ENCODE results near the gene PCSK6. TPM values are rescaled to one million over a fixed set of nuclear protein-coding genes. Genes with fewer than 3 reads are reported as not detected.
A peak's percentile ranks its signal among the peaks of the same experiment; 100 is the strongest.
"Not testable (repeated sequence)": the region's sequence is repeated elsewhere in the genome, so short reads cannot be mapped to it uniquely, and the experiment has no call there.

PCSK6 gene
- polyA plus RNA-seq, 2 donors, result 5.4 to 6.5 TPM

DNA sequence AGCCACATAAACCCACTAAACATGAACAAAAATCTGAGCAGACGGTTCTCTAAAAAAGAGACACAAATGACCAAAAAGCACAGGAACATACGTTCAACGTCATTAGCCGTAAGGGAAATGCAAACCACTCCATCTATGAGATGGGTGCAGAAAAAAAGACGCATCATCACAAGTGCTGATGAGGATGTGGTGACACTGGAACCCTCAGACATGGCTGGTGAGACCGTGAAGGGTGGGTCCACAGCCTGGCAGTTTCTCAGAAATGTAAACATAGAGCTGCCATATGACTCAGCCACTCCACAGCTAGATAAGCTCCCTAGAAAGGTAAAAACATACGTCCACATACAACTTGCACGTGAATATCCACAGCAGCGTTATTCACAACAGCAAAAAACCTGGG lies 23.3 kb downstream of the PCSK6 start:
- Histone ChIP-seq H3K9me3 (ENCODE audit: control insufficient read depth in 2 of 2, insufficient read depth in 1 of 2, low read depth in 1 of 2, low read length in 1 of 2) (peaks cover 0 to 5% of the 10 kb centered on the region in 2 donors), H3K27ac (ENCODE audit: low read depth in 2 of 2, low read length in 1 of 2) (no peak overlapping the region), H3K4me1 (ENCODE audit: control insufficient read depth in 2 of 2, insufficient read depth in 2 of 2, low read length in 1 of 2) (no peaks in the 10 kb centered on the region), H3K36me3 (ENCODE audit: control insufficient read depth in 2 of 2, insufficient read depth in 2 of 2, low read length in 1 of 2) (no peaks in the 10 kb centered on the region), H3K27me3 (ENCODE audit: control insufficient read depth in 1 of 2, insufficient read depth in 2 of 2, low read length in 2 of 2) (no peaks in the 10 kb centered on the region), H3K4me3 (ENCODE audit: low read depth in 1 of 2, low read length in 2 of 2) (no peak overlapping the region)
- whole genome bisulfite sequencing, 2 donors, result 92 to 94% methylated on average over 9 of the region's 9 CpGs

DNA sequence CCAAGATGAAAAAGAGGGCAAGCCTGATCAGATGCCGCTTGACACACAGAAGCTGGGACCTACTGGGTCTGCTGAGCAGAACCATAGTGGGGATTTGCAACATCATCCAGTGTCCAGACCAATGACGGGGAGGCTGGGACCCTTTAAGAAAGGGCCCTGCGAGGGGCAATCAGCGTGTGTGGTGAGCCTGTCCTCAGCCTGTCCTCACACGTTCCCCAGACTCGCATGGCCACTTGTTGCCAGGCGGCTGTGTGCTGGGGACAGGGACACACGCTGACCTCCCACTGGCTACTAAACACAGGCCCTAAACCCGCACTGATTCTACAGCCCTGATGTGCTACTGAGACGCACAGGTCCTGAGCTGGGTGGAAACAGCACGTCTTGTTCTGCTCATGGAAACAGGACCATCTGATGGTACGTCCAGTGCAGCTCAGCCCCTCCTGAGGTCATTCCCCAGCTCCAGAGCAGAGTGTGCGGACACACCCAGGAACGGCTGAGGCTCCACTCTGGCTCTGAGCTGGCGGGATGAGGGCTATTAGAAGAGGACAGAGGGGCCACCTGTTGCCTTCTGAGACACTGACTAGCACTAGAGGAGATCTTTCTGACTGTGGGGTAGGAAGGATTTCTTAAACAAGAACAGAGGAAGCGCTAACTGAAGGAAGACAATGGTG lies 24.4 kb downstream of the PCSK6 start:
- H3K9me3 ChIP-seq (ENCODE audit: control insufficient read depth in 2 of 2, insufficient read depth in 1 of 2, low read depth in 1 of 2, low read length in 1 of 2), result peaks cover 0 to 5% of the 10 kb centered on the region in 2 donors
- WGBS, 2 donors, result 87% methylated on average over 16 of the region's 16 CpGs
- no peak overlapping the region for H3K27ac ChIP-seq (ENCODE audit: low read depth in 2 of 2, low read length in 1 of 2)
- no peaks in the 10 kb centered on the region for H3K4me1 ChIP-seq (ENCODE audit: control insufficient read depth in 2 of 2, insufficient read depth in 2 of 2, low read length in 1 of 2)
- H3K27me3 ChIP-seq (ENCODE audit: control insufficient read depth in 1 of 2, insufficient read depth in 2 of 2, low read length in 2 of 2), result no peaks in the 10 kb centered on the region
- H3K36me3 ChIP-seq (ENCODE audit: control insufficient read depth in 2 of 2, insufficient read depth in 2 of 2, low read length in 1 of 2), result no peaks in the 10 kb centered on the region
- no peak overlapping the region for H3K4me3 ChIP-seq (ENCODE audit: low read depth in 1 of 2, low read length in 2 of 2)

DNA sequence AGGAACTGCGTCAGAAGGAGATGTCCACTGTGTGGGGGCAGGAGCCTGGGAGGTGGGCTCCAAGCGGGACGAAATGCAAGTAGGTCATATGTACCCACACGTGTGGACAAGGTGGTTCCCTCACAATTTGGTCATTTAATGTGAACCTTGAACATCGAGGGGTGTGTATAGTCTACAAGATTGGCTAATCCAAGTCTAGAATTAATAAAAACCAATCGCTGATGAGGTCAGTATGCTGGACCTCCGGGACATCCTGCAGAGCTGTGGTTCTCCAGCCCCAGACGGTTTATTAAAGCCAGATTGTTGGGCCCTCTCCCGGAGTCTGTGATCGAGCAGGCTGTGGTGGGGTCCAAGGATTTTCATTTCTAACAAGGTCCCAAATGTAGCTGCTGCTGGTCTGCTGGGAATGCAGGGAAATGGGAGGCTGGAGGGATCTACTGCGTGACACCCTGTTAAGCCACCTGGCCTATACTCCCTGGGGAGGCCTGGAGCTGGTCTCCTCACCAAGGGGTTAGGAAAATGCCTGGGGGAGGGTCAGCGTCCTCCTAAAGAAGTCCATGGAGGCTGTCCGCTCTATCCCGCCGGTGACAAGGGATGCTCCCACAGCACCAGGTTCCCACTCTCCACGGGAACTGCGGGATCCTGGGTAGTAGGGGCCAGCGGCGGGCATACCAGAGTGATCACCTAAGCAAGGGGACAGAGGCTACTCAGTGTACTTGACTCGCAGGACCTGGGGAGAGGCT lies 25.1 kb downstream of the PCSK6 start:
- H3K9me3 ChIP-seq (ENCODE audit: control insufficient read depth in 2 of 2, insufficient read depth in 1 of 2, low read depth in 1 of 2, low read length in 1 of 2), result peaks cover 0 to 5% of the 10 kb centered on the region in 2 donors
- H3K27ac ChIP-seq (ENCODE audit: low read depth in 2 of 2, low read length in 1 of 2), result no peak overlapping the region
- H3K4me1 ChIP-seq (ENCODE audit: control insufficient read depth in 2 of 2, insufficient read depth in 2 of 2, low read length in 1 of 2), result no peaks in the 10 kb centered on the region
- H3K27me3 ChIP-seq (ENCODE audit: control insufficient read depth in 1 of 2, insufficient read depth in 2 of 2, low read length in 2 of 2), result no peaks in the 10 kb centered on the region
- H3K36me3 ChIP-seq (ENCODE audit: control insufficient read depth in 2 of 2, insufficient read depth in 2 of 2, low read length in 1 of 2), result no peaks in the 10 kb centered on the region
- H3K4me3 ChIP-seq (ENCODE audit: low read depth in 1 of 2, low read length in 2 of 2), result no peak overlapping the region
- 87 to 88% methylated on average over 20 of the region's 20 CpGs for WGBS, 2 donors

DNA sequence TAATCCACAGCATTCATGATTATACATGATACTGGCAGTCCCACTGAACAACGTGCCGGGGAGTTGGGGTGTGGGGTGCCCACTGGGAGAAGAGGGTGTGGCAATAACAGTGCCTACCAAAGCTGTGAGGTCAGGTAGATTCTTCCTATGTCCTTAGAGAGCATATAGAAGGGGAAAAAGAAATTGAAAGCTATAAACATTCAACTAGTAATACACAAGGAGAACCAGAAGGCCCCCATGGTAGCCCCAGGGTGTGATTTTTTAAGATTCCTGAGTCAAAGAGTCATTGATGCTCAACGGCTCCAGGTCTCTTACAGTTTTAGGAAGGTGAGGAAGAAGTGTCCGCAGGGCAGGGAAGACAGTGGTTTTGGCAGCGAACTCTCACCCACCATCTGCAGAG lies 25.8 kb downstream of the PCSK6 start:
- WGBS, 2 donors, result 72 to 77% methylated on average over 5 of the region's 5 CpGs

DNA sequence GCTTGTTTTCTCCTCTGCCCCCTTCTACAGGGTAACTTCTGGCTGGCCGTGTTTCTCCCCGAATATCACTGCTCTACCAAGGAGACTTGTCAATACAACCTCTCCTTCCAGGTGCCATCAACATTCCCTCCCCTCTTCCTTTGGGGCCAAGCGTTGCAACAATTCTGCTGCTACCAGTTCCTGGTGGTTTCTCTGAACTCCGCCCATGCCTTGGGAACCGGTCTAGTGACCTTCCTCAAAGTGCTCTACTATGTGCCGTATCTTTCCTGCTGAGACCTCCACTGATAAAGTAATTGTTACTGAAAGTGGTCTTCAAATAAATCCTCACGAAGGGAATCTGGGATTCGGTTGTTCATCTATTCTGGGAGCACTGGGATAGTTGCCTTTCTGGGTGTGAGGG lies 26.2 kb downstream of the PCSK6 start:
- Histone ChIP-seq H3K27me3 (ENCODE audit: control insufficient read depth in 1 of 2, insufficient read depth in 2 of 2, low read length in 2 of 2) (no peaks in the 10 kb centered on the region), H3K4me1 (ENCODE audit: control insufficient read depth in 2 of 2, insufficient read depth in 2 of 2, low read length in 1 of 2) (no peaks in the 10 kb centered on the region), H3K27ac (ENCODE audit: low read depth in 2 of 2, low read length in 1 of 2) (no peak overlapping the region), H3K36me3 (ENCODE audit: control insufficient read depth in 2 of 2, insufficient read depth in 2 of 2, low read length in 1 of 2) (no peaks in the 10 kb centered on the region), H3K4me3 (ENCODE audit: low read depth in 1 of 2, low read length in 2 of 2) (no peak overlapping the region), H3K9me3 (ENCODE audit: control insufficient read depth in 2 of 2, insufficient read depth in 1 of 2, low read depth in 1 of 2, low read length in 1 of 2) (peaks cover 0 to 5% of the 10 kb centered on the region in 2 donors)
- 50 to 61% methylated on average over 8 of the region's 8 CpGs for WGBS, 2 donors

More for the DNA sequence above, 25.8 kb downstream of the PCSK6 start:
- not testable (repeated sequence) for H3K4me1 ChIP-seq (ENCODE audit: control insufficient read depth in 2 of 2, insufficient read depth in 2 of 2, low read length in 1 of 2); H3K27me3 ChIP-seq (ENCODE audit: control insufficient read depth in 1 of 2, insufficient read depth in 2 of 2, low read length in 2 of 2); H3K9me3 ChIP-seq (ENCODE audit: control insufficient read depth in 2 of 2, insufficient read depth in 1 of 2, low read depth in 1 of 2, low read length in 1 of 2); H3K27ac ChIP-seq (ENCODE audit: low read depth in 2 of 2, low read length in 1 of 2); H3K4me3 ChIP-seq (ENCODE audit: low read depth in 1 of 2, low read length in 2 of 2); H3K36me3 ChIP-seq (ENCODE audit: control insufficient read depth in 2 of 2, insufficient read depth in 2 of 2, low read length in 1 of 2)

DNA sequence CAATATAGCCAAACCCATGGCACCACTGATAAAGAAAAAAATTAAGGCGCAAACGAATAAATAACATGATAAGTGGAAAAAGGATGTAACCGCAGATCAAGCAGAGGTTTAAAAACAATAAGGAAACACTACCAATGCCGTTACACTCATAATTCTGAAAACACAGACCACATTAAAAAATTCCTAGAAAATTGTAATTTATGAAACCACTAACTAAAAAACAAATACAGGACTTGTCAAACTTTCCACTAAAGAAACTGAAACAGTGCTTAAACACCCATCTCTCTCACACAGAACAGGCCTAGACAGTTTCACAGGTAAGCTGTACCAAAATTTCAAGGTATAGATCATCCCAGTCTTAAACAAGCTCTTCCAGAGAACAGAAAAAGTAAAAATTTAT lies 28.4 kb downstream of the PCSK6 start:
- H3K36me3 ChIP-seq (ENCODE audit: control insufficient read depth in 2 of 2, insufficient read depth in 2 of 2, low read length in 1 of 2), result no peaks in the 10 kb centered on the region
- WGBS, 2 donors, result 82 to 83% methylated on average over 4 of the region's 4 CpGs
- no peaks in the 10 kb centered on the region for H3K27me3 ChIP-seq (ENCODE audit: control insufficient read depth in 1 of 2, insufficient read depth in 2 of 2, low read length in 2 of 2)
- no peaks in the 10 kb centered on the region for H3K4me1 ChIP-seq (ENCODE audit: control insufficient read depth in 2 of 2, insufficient read depth in 2 of 2, low read length in 1 of 2)
- peaks cover 0 to 3% of the 10 kb centered on the region in 2 donors for H3K9me3 ChIP-seq (ENCODE audit: control insufficient read depth in 2 of 2, insufficient read depth in 1 of 2, low read depth in 1 of 2, low read length in 1 of 2)
- no peak overlapping the region for H3K27ac ChIP-seq (ENCODE audit: low read depth in 2 of 2, low read length in 1 of 2)
- H3K4me3 ChIP-seq (ENCODE audit: low read depth in 1 of 2, low read length in 2 of 2), result no peak overlapping the region

DNA sequence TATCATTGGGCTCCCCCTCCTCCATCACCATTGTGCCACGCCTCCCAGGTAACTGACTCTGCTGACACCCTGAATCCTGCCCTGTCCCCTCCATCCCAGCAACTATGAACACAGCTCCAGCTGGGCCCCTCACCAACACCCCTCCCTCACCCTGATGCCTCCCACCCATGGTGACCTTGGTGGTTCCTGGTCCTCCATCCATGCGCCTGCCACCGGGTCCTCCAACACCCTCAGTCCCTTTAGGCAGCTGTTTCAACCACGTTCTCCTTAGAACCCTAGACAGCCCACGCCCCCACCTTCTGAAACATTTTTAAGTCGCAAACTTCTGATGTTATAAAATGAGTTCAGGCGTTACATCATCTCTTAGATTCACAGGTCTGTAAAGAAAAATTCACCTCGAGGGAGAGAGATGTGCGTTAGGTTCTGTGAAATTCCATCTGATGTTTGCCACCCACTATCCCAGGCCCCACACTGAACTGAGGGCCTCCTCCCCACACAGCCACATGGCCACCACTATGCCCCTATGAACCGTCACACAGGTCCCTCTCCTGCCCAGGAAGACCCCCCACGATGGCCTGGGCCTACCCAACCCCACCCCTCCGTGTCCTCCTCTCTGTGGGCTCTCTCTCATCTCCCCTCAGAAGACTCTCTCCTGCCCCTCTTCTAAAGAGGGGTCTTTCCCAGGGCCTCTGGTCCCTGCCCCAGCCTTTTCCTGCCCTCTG lies 29.8 kb downstream of the PCSK6 start:
- H3K4me3 ChIP-seq (ENCODE audit: low read depth in 1 of 2, low read length in 2 of 2), result no peak overlapping the region
- no peaks in the 10 kb centered on the region for H3K27me3 ChIP-seq (ENCODE audit: control insufficient read depth in 1 of 2, insufficient read depth in 2 of 2, low read length in 2 of 2)
- H3K36me3 ChIP-seq (ENCODE audit: control insufficient read depth in 2 of 2, insufficient read depth in 2 of 2, low read length in 1 of 2), result no peaks in the 10 kb centered on the region
- H3K4me1 ChIP-seq (ENCODE audit: control insufficient read depth in 2 of 2, insufficient read depth in 2 of 2, low read length in 1 of 2), result no peaks in the 10 kb centered on the region
- 91% methylated on average over 12 of the region's 12 CpGs for WGBS, 2 donors
- H3K9me3 ChIP-seq (ENCODE audit: control insufficient read depth in 2 of 2, insufficient read depth in 1 of 2, low read depth in 1 of 2, low read length in 1 of 2), result no peaks in the 10 kb centered on the region
- peak overlapping the region in 1 of 2 donors; percentile 47 for H3K27ac ChIP-seq (ENCODE audit: low read depth in 2 of 2, low read length in 1 of 2)

DNA sequence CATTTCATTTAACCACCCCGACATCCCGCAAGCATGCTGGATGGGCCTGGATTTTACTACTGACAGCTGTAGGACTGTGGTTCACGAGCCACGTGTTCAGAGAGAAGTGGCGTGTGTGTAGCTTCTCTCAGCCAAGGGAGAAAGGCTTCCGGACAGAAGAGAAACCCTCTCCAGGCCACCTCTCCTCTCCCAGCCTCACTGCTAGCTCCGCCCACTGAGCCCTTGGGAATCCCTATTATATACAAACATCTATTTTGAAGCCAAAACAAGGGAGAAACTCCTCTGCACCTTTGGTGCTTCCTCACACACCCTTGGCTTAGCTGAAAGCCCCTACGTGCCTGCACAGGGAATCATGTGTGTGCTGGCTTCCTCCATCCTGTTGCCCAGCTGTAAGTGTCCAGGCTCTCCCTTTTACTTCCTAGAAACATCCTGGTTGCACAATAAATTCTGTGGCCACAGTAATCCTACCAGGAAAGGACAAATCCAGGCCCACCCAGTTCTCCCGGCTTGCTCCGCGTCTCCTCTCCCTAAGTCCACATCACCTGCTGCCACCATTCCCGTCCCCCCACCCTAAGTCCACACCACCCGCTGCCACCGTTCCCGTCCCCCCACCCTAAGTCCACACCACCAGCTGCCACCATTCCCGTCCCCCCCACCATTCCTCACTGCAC lies 30.5 kb downstream of the PCSK6 start:
- Histone ChIP-seq H3K4me1 (ENCODE audit: control insufficient read depth in 2 of 2, insufficient read depth in 2 of 2, low read length in 1 of 2) (no peaks in the 10 kb centered on the region), H3K27me3 (ENCODE audit: control insufficient read depth in 1 of 2, insufficient read depth in 2 of 2, low read length in 2 of 2) (no peaks in the 10 kb centered on the region), H3K36me3 (ENCODE audit: control insufficient read depth in 2 of 2, insufficient read depth in 2 of 2, low read length in 1 of 2) (no peaks in the 10 kb centered on the region), H3K9me3 (ENCODE audit: control insufficient read depth in 2 of 2, insufficient read depth in 1 of 2, low read depth in 1 of 2, low read length in 1 of 2) (no peaks in the 10 kb centered on the region), H3K27ac (ENCODE audit: low read depth in 2 of 2, low read length in 1 of 2) (peak overlapping the region in 1 of 2 donors; percentile 47), H3K4me3 (ENCODE audit: low read depth in 1 of 2, low read length in 2 of 2) (no peak overlapping the region)
- 69 to 72% methylated on average over 16 of the region's 16 CpGs for WGBS, 2 donors

DNA sequence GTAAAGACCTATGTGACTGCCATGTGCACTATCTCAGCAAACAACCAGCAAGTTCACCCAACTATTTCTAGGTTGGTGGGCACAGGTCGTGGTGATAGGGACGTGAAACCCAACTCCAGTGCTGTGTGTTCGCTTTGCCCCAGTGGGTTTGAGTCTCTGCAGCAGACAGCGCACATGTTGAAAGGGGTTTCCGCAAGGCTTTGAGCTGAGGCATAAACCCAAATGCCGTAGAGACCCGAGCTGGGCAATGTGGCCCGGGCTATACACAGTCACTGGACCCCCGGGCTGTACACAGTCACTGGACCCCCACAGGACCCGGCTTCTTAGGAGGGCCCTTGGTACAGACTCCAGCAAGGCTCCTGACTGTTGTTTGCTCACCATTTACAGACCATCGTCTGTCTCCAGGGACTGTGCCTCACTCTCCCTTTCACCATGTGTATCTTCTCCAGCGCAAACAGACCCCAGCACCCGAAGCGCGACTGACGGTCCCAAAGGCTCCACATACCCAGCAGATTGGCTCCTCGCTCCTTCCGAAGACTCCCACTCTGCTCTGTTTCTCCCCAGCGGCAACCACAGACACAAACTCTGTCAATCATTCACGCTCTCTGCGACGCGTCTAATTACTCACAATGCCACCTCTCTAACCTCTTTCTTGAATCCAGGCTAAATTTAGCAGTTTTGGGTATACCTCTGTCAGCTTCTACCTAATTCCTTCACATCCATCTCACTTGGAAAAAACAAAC lies 31.2 kb downstream of the PCSK6 start:
- Histone ChIP-seq H3K9me3 (ENCODE audit: control insufficient read depth in 2 of 2, insufficient read depth in 1 of 2, low read depth in 1 of 2, low read length in 1 of 2) (no peaks in the 10 kb centered on the region), H3K27ac (ENCODE audit: low read depth in 2 of 2, low read length in 1 of 2) (peak overlapping the region in 1 of 2 donors; percentile 40)

More for the DNA sequence above, 31.2 kb downstream of the PCSK6 start:
- WGBS, 2 donors, result 87 to 88% methylated on average over 23 of the region's 23 CpGs
- no peaks in the 10 kb centered on the region for H3K4me1 ChIP-seq (ENCODE audit: control insufficient read depth in 2 of 2, insufficient read depth in 2 of 2, low read length in 1 of 2)
- H3K27me3 ChIP-seq (ENCODE audit: control insufficient read depth in 1 of 2, insufficient read depth in 2 of 2, low read length in 2 of 2), result no peaks in the 10 kb centered on the region
- H3K4me3 ChIP-seq (ENCODE audit: low read depth in 1 of 2, low read length in 2 of 2), result no peak overlapping the region
- no peaks in the 10 kb centered on the region for H3K36me3 ChIP-seq (ENCODE audit: control insufficient read depth in 2 of 2, insufficient read depth in 2 of 2, low read length in 1 of 2)

All from esophagus (tissue), 2 donors.